ENCODE results near the gene SMKR1. TPM values are rescaled to one million over a fixed set of nuclear protein-coding genes. Genes with fewer than 3 reads are reported as not detected.
"Not testable (repeated sequence)": the region's sequence is repeated elsewhere in the genome, so short reads cannot be mapped to it uniquely, and the experiment has no call there.

SMKR1 gene
- total RNA-seq, 1 experiment from 2014 or later, result 7.4 TPM

- Histone ChIP-seq H3K27me3 (ENCODE audit: low read length) (no peaks in the 10 kb centered on the region), H3F3A (ENCODE audit: low read length, unreplicated experiment) (no peaks in the 10 kb centered on the region), H3K9me3 (ENCODE audit: low read length) (no peaks in the 10 kb centered on the region), H3K4me2 (ENCODE audit: low read length) (no peak overlapping the region), H3K36me3 (ENCODE audit: low read depth, low read length) (no peaks in the 10 kb centered on the region), H3K27ac (ENCODE audit: low read length) (no peak overlapping the region), H4K20me1 (ENCODE audit: low read length) (no peaks in the 10 kb centered on the region), H3K9me2 (replicated peaks; ENCODE audit: low read length) (no peaks in the 10 kb centered on the region), H3K79me2 (ENCODE audit: low read length) (no peaks in the 10 kb centered on the region), H3K4me3 (ENCODE audit: low read length) (no peak overlapping the region), H2AFZ (ENCODE audit: low read length) (no peak overlapping the region), H3K4me1 (ENCODE audit: insufficient read depth, low read length) (peaks cover 19% of the 10 kb centered on the region), H3K9ac (ENCODE audit: low read length) (no peak overlapping the region)
- no TSS peak for BruUV-seq (replicated peaks)
- no peak for TF ChIP-seq CTCF (conservative IDR thresholded peaks at IDR 0.05; ENCODE audit: low read depth, low read length)
- TF ChIP-seq EZH2 (IDR thresholded peaks at IDR 0.05; ENCODE audit: low read length, unreplicated experiment), result no peak
- TF ChIP-seq EZH2phosphoT487 (IDR thresholded peaks at IDR 0.05; ENCODE audit: borderline replicate concordance, low read length), result no peak
- DNase-seq (no peak), ATAC-seq (no peak)
- intact Hi-C loops (cut with micrococcal nuclease), result loop anchor here (5.0 kb wide), 1 partner anchor 65 kb away; no protein-coding TSS in a partner anchor
- CTCF ChIA-PET, result no interaction called here
- POLR2A ChIA-PET (ENCODE audit: unreplicated experiment), result no interaction called here
Observed at GRCh38 chr7:129532375-129532774, 30.0 kb downstream of the SMKR1 start.

GRCh38 chr7:129534558-129535274, 32.4 kb downstream of the SMKR1 start:
- H3K9me3 ChIP-seq (ENCODE audit: low read length); H3K9me2 ChIP-seq (replicated peaks; ENCODE audit: low read length); BruUV-seq (replicated peaks); ATAC-seq; DNase-seq; POLR2A ChIA-PET (ENCODE audit: unreplicated experiment); H3K27me3 ChIP-seq (ENCODE audit: low read length); H4K20me1 ChIP-seq (ENCODE audit: low read length); H3K9ac ChIP-seq (ENCODE audit: low read length); H3K4me2 ChIP-seq (ENCODE audit: low read length); H3K36me3 ChIP-seq (ENCODE audit: low read depth, low read length); H2AFZ ChIP-seq (ENCODE audit: low read length); H3F3A ChIP-seq (ENCODE audit: low read length, unreplicated experiment); H3K4me3 ChIP-seq (ENCODE audit: low read length); CTCF ChIA-PET; H3K79me2 ChIP-seq (ENCODE audit: low read length); H3K27ac ChIP-seq (ENCODE audit: low read length): not testable (repeated sequence)
- intact Hi-C loops (cut with micrococcal nuclease), result loop anchor here (5.0 kb wide), 1 partner anchor 63 kb away; no protein-coding TSS in a partner anchor
- peaks cover 19% of the 10 kb centered on the region for H3K4me1 ChIP-seq (ENCODE audit: insufficient read depth, low read length)

DNA sequence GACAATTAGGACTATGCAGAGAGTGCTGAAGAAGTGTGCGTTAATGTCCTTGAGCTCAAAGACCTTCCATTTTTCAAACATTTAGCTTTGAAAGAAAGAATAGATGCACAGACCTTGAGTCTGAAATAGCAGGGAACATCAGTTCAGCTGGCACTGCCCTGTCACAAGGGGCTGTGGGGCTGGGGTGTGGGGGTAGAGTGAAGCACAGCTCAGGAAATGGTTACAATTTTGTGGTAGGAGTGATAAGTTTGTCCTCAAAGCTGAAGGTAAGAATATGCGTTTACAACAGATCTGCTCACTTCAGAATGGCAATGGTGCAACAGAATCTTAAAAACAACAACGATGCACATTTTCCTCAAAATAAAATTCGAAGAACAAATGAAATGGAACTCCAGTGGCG, 33.6 kb downstream of the SMKR1 start:
- TF ChIP-seq CTCF (conservative IDR thresholded peaks at IDR 0.05; ENCODE audit: low read depth, low read length), result no peak
- no peak for TF ChIP-seq EZH2phosphoT487 (IDR thresholded peaks at IDR 0.05; ENCODE audit: borderline replicate concordance, low read length)
- TF ChIP-seq EZH2 (IDR thresholded peaks at IDR 0.05; ENCODE audit: low read length, unreplicated experiment), result no peak
- Histone ChIP-seq H3K79me2 (ENCODE audit: low read length) (no peaks in the 10 kb centered on the region), H3K4me1 (ENCODE audit: insufficient read depth, low read length) (peaks cover 11% of the 10 kb centered on the region), H4K20me1 (ENCODE audit: low read length) (no peaks in the 10 kb centered on the region), H3F3A (ENCODE audit: low read length, unreplicated experiment) (no peaks in the 10 kb centered on the region), H2AFZ (ENCODE audit: low read length) (no peak overlapping the region), H3K27me3 (ENCODE audit: low read length) (no peaks in the 10 kb centered on the region), H3K36me3 (ENCODE audit: low read depth, low read length) (no peaks in the 10 kb centered on the region), H3K4me2 (ENCODE audit: low read length) (no peak overlapping the region), H3K4me3 (ENCODE audit: low read length) (no peak overlapping the region), H3K27ac (ENCODE audit: low read length) (no peak overlapping the region), H3K9me2 (replicated peaks; ENCODE audit: low read length) (no peaks in the 10 kb centered on the region), H3K9ac (ENCODE audit: low read length) (no peak overlapping the region), H3K9me3 (ENCODE audit: low read length) (no peaks in the 10 kb centered on the region)
- BruUV-seq (replicated peaks), result no TSS peak
- ATAC-seq, result no peak
- CTCF ChIA-PET, result no interaction called here
- POLR2A ChIA-PET (ENCODE audit: unreplicated experiment), result no interaction called here
- intact Hi-C loops (cut with micrococcal nuclease), result no loop called here
- no peak for DNase-seq
